Stimulated activated CD4-positive, alpha-beta T cell treated with anti-CD3 and anti-CD28 coated beads, Interleukin-1b, Interleukin-23, amount 100 ng/mL, for 4 hours (primary cell): ENCODE measurements around the gene OR9Q1.

Experiments
- DNase-seq, 2 donors: peaks; one replicate each; pipeline ENCODE4 v3.0.0-alpha.2; 2020; ENCODE audit warnings: low read depth in 2 of 2

Gene OR9Q1

DNA sequence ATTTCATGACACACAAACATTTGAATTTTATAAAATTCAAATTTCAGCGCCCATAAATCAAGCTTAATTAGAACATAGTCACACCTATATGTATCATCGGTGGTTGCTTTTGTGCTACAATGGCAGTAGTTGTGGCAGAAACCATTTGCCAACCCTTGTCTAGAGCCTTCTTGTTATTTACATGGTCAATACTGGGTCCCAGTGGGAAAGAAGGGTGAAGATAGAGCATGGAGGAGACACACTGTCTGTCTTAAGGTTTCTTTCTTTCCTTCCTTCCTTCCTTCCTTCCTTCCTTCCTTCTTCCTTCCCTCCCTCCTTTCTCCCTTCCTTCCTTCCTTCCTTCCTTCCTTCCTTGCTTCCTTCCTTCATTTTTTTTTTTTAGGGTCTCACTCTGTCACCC lies 10.8 kb downstream of the OR9Q1 start:
- DNase-seq: no peak

DNA sequence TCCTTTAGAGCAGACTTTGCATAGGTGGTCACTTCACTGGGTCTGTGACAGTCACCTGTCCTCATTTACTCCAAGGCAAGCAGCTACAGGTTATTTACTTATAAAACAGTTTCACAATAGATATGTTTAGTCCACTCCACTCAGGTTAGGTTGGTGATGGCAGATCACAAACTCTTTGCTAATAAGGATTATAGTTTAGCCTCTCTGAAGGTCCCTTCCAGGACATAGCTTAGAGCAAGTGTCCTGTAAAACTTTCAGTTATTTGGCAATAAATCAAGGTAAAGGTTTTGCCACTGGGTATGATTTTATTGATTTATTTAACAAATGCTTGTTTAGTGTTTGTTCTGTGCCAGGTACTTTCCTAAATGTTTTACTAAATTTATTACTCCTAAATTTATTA lies 15.9 kb downstream of the OR9Q1 start:
- no peak for DNase-seq

DNA sequence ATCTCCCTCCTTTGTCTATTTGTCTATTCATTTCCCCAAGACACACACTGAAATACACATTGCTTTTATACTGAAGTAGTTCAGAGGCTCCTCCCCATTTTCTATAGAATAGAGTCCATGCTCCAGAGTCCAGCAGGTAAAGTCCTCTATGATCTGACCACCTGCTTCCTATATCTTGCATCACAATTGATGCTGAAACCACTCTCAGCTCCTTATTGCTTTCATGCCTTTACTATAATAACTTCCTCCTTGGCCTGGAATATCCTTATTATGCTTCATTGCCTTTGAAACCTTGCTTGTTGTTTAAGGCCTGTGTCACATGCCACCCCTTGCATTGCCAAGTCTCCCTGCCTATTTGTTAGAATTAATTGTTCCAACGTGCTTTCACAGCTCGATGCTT lies 19.7 kb downstream of the OR9Q1 start:
- no peak for DNase-seq

DNA sequence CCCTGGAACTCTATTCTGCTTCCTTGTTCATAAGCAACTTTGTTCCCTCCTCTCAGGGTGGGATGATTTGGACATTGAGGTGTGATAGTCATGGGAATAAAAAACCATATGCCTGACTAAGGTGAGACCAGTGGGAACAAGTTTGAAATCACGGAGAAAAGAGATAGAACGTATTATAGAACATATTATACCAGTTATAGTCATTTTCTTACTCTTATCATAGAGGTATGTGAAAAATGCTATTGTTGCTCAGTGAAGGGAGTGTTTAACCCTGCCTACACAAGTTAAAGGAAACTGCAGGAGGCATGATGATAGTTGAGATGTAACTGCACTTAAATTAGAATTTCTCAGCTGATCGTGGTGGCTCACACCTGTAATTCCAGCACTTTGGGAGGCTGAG lies 22.6 kb downstream of the OR9Q1 start:
- no peak for DNase-seq

DNA sequence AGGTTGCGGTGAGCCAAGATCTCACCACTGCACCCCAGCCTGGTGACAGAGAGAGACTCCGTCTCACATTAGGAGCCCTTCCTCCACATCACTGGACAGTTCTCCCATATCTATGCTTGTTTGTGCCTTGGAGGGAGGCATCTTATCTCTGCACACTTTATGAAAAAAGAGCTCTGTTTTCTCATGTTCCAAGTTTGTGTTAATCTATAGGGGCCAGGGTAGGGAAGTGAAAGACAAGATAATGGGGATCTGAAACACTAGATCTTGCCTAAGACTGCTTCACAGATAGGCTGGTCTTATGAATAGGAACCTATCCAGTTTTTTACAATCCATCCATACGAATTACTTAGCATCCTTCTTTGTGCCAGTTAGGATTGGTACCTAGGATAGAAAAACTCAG lies 24.1 kb downstream of the OR9Q1 start:
- no peak for DNase-seq

DNA sequence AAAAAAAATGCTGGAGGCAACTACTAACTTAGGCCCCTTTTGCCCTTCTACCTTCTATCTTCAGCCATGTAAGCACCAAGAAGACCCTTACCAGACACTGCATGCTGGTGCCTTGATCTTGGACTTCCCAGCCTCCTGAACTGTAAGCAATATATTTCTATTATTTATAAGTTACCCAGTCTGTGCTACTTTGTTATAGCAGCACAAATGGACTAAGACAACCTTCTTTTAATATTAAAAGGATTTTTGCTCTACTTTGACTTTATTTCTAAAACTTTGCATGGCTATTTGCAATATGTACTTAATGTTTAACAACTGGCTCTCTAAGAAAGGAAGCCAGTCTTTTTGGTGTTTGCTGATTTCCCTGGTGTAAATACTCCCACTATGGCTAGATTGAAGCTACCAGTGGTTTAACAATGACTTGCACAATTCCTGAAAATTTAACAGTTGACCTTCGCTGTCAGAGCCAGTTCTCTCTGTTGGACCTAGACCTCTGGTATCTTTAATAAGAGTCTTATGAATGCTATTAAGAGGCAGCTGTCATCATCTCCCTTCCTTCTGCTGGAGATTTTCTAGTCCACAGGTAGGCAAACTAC lies 32.2 kb downstream of the OR9Q1 start:
- DNase-seq: no peak

DNA sequence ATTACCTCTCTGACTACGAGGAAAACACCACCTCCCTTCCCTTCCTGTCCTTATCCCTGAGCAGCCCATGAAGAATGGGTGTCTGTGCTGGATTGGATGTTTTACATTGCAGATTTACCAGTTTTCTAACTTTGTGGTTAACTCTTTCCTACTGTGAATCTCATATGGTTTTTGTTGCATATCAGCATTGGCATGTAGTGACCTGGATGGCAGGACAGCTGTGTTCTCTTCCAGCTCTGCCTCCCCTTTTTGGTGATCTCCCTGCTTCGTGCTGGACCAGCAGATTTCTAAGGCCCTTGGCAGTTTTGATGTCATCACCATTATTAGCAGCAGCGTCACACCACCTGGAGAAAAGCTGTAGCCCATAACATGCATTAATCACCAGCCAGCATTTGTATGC lies 33.8 kb downstream of the OR9Q1 start:
- no peak for DNase-seq

DNA sequence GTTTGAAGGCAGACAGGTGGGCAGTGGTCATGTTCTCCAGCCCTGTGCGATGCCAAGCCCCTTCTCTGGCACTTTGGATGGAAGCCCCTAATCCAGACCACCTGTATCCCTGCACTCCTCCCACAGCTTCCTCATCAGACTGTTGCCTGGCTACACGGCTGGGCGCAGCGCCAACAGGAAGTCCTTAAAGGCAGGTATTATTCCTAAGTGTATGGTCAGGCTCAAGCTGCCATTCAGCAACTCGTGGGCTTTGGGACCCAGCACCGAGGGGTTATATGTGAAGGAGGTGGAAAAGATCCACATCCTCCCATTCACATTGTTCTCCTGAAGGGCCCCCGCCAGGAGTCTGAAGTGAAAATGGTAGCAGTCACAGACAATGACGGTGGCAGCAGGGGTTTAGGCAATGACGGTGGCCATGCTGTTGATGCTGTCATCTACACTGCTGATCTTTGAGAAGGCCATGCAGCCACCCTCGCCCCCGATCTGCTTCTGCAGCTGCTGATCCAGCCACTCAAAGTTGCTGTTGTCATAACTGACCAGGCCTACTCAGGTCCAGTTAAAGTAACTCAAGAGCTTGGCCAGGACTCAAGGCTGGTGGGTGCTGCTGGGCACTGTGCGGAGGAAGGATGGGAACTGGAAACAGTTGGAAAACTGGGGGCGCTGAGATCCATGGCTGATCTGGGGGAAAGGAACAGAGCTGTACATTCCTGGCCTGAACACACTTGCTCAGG lies 34.8 kb downstream of the OR9Q1 start:
- DNase-seq: no peak

DNA sequence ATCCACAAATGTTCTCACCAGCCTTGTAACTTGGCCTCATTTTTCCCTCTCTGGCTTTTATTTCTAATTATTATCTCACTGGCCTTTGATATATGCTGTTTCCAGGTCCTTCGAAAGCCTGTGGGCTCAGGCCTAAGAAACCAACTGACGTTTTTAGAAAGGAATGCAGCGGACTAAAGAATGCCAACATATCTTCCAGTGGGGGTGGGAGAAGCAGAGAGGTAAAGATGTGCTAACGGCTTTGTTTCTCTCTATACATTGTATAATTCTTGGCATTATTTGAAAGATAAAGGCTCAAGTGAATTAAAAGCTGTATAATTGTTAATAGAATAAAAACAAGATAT lies 35.3 kb downstream of the OR9Q1 start:
- no peak for DNase-seq

DNA sequence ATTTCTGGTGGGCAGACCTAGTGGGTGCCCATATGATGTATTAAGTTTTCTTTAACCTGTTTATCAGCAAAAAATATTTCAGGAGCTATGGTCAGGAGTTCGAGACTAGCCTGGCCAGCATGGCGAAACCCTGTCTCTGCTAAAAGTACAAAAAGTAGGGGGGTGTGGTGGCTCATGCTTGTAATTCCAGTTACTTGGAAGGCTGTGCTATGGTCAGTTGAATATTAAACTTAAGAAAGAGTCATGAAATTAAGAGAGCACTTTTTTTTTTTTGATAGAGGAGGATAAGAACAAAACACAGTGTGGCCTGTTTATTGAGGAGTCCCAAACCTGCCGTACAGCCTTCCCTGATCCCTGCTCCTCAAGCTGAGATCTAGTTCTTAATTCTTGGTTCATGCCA lies 36.9 kb downstream of the OR9Q1 start:
- no peak for DNase-seq

DNA sequence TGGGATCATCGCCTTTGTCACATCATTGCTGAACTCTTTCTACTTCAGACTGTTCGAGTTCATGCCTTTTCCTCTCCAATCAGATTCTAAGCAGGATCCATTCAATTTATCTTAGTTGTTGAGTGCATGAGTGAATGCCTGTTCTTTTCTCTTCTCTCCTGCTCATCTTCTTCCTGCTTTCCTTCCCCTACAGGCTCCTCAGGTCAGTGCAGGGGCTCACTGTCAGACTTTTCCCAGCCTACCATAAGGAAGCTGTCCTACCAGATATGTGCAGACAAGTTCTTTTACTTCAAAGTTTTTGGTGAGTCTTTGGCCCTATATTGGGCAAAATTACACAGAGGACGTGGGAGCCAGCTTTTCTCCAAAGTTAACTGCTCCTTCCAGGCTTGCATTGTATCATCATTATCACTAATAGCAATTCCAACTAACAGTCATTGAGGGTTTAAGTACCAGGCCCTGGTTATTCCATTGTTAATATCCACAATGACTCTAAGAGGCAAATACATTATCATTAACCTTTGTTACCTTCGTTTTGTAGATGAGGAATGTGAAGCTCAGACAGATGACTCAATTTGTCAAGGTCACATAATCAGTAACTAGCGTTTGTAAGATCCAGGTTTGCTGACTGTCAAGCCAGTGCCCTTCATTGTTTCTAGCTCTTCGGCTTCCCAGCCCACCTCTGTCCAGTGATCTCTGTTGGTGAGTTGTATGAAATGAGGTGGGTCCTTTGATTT lies 37.4 kb downstream of the OR9Q1 start:
- no peak for DNase-seq

DNA sequence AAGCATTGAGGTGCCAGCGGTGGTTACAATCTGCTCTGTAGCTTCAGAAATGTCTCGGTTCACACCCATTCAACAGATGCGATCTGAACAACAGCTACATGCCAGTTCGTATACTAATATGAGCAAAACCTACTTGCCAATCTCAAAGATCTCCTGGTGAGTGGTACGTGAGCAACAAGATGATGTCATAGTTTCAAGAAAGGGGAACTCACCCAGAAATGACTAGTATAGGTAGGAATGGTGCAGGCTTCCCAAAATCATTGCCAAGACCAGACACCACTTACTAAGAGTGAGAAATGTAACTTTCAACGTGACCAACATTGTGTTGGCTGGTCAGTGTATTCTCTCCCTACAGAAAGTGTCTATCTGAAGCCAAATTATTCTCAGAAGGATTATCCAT lies 38.1 kb downstream of the OR9Q1 start:
- no peak for DNase-seq

DNA sequence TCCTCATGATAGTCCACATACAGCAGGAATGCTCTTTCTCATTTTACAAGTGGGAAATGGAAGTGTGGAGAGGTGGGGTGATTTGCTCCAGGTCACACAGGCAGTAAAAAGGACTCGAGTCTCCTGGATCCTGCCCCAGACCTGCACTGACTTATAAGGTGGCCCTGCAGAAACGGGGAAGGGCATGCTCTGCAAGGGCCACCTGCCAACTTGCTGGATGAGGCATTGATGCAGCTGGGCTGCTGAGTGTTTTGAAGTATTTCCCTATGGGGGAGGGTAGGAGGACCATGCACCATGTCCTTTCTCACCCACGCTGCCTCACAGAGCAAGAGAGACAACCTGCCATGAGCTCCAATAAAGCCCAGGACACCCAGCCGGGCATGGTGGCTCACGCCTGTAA lies 44.0 kb downstream of the OR9Q1 start:
- DNase-seq: no peak

DNA sequence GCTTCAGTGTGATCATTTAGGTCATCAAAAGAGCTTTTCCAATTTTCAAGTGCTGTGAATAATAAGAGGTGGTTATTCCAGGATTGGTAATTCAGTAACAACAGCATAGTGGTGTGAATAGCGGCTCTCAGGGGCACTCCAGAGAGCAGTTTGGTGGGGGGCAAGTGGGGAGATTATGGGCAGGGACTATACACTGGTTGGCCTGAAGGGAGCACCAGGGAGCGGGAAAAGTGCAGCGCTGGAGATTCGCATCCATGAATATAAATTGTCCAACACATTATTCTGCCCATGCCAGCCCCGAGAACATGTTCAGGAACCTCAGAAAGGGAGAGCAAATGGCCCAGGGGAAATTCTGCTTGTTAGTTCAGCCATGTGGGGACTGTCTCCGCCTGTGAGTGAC lies 45.0 kb downstream of the OR9Q1 start:
- DNase-seq: no peak

DNA sequence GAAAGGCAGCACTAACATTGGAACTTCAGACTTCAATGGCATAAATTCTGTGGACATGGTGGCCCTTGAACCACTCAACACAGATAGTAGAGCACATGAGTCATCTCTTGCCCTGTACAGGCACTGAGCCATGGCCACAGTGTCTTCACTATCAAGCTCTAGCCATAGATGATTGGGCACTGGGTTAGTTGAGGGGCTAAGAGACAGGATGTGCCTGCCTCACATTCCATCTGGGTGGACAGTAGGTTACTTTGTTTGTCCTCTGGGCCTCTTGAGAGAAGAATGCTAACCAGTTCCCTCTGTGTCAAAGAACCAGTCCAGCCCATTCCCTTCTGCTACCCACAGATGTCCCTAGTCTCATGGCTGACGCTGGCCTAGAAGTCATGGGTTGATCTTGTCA lies 46.9 kb downstream of the OR9Q1 start:
- no peak for DNase-seq

DNA sequence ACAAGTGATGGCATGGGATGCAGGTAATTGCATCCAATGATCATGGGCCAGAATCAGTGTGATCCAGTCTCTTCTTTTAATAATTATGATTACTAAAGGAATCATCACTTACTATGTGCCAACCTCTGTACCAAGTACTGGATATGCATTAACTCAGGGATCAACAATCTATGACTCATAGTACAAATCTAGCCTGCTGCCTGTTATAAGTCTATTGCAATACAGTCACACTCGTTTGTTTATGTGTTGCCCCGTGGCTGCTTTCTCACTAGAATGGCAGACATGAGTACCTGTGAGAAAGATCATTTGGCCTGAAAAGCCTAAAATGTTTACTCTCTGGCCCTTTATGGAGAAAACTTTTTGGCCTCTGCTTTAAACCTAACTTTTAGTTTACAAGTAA lies 52.1 kb downstream of the OR9Q1 start:
- no peak for DNase-seq

DNA sequence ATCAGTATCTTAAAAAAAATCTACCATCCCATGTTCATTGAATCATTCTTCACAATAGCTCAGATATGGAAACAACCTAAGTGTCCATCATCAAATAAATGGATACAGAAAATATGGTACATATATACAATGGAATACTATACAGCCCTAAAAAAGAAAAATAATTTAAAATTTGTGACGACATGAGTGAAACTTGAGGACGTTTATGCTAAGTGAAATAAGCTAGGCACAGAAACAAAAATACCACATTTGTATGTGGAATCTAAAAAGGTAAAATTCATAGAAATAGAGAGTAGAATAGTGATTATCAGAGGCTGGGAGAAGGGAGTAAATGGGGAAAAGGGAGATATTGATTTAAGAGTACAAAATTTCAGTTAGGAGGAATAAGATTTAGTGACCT lies 62.8 kb downstream of the OR9Q1 start:
- no peak for DNase-seq

DNA sequence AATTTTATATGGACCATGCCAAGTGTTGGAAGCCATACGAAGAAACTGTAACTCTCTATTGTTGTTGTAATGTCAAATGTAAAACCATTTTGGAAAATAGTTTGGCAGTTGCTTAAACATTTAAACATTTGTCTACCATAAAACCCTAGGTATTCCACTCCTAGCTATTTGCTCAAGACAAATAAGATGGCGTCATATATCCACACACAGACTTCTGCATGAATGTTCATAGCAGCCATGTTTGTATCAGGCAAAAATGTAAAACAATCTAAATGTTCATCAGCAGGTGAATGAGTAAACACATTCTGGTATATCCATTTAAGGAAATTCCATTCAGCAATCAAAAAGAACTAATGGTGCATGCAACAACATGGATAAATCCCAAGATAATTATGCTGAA lies 73.8 kb downstream of the OR9Q1 start:
- no peak for DNase-seq

DNA sequence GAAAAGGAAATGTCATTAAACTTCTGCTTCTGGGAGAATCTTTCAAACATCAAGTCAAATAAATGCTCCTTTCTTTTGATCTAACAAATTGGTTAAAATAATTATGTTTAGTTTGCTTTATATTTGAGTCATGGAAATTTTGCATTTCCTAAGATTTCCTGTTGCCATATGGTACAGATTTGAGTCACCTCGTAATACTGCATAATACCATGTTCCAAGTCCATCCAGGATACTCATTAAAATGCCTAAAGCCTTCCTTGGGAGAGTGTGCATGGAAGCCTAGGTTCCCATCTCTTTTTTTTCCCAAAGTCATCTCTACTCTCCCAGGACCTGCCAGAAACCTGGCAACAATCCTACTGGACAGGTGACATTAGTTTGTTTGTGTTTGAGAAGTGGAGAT lies 97.4 kb downstream of the OR9Q1 start:
- no peak for DNase-seq

DNA sequence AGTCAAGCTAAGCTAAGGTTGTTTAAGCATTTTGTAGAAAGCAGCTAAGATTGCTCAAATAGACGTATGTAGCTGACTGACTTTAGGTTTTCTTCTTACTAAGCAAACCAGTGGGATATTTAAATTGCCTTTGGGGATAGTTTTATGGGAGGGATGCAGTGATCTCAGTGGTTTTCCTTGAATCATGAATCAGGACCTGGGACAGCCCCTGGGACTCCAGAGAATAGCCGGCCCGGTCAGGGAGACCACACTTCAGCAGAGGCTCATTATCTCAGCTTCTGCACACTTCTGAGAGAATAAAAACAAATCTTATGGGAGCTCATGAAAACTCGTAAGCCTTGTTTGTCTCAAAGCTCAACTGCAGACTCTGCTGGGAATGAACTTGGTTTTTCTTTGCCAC lies 101.8 kb downstream of the OR9Q1 start, which contains the start of gene OR9I1:
Gene OR9I1 (minus strand): TSS at position 62 of the 400 bp plus-strand sequence. CDS start 6,086 bp downstream, outside the sequence.
- DNase-seq: no peak

DNA sequence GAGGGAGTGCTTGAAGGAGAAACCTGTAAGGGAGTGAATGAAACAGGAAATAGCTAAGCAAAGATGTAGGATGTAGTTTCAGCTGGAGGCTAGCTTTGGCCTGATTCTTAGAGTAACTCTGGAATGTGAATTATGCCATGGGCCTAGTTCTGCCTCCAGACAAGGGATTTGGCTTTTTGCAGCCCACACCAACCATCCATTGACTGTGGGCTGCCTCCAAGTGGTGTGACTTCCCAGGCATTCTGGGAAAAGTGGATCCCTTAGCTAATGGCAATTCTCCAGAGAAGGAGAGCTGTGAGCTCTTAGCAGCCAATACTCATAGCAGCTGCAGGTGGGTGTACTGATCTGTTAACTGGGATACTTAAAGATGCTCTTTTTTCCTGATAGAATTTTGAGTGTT lies 103.7 kb downstream of the OR9Q1 start:
- DNase-seq: no peak

DNA sequence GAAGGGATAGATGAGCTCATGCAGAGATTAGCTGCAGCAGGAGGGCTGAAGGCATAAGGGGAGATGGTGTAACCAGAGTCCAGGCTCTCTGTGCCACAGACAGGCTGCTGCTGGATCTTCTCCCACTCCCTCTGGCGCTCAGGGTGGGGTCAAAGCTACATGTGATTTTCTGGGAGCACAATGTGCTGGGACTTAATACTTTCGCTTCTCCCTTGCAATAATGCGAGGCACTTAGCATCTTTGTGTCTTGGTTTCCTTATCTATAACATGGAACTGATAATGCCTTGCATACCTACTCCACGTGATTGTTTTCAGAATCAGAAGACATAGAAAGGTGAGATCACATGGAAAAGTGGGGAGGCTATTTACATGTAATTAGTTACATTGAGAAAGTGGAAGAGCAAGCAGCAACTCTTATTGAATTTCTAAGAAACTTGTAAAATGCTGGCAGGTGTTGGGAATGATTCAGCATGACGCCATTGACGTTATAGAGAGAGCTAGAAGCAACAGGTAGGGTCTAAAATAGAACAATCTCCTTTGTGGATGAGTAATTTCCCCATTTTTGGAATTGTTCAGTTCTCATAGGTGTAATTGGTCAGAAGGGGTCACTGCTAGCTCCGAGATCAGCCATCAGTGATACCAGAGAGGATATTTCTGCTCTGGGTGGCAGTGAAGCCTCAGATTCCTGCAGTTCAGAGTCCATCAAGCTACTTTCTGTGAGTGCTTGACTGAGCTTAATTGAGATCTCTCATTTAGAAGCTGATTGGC lies 109.8 kb downstream of the OR9Q1 start:
- DNase-seq: no peak

DNA sequence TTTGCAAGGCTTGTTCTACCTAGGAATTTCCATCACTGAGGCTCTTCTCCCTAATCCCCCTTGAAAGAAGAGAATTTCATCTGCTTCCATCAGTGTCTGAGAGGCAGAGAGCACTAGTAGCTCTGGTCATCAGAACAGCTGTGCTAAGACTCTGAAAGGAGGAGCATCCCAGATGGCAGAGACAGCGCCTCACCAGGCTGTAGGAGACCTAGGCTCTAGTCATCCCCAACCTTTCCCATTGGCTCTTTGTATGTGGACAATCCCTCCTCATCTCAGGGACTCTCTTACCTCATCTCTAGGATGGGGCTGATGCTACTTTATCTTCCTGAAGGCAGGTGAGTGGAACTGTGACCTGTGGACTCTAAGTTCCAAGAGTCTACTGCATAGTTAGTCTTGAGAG lies 110.5 kb downstream of the OR9Q1 start:
- no peak for DNase-seq
